ENCODE measurements around the gene MICAL3.

The MICAL3 gene

DNA sequence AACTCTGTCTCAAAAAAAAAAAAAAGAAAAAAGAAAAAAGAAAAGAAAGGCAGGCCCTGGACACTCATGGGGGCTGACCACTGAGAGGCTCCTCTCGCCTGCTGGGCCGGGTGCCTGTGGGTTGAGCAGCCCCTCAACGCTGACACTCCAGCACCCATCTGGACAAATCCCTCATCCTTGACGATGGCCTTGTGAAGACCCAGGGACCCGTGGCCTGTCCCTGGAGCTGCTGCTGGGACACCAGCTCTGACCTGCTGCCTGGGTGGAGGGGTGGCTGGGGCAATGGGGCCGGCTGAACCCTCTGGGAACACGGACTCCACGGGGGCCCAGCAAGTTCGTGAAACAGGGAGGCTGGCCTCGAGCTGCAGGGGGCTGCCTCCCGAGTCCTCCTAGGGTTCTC lies 239.6 kb downstream of the MICAL3 start:
- no peak for ATAC-seq
- TF ChIP-seq TOX (CRISPR knock-in tag; IDR thresholded peaks at IDR 0.05; ENCODE audit: borderline replicate concordance) (no peak), BACH2 (CRISPR knock-in tag; IDR thresholded peaks at IDR 0.05; ENCODE audit: borderline replicate concordance) (no peak), CSDC2 (CRISPR knock-in tag; IDR thresholded peaks at IDR 0.05) (no peak), ZC3H10 (CRISPR knock-in tag; IDR thresholded peaks at IDR 0.05) (no peak), RARB (CRISPR knock-in tag; IDR thresholded peaks at IDR 0.05) (no peak), ISL1 (CRISPR knock-in tag; IDR thresholded peaks at IDR 0.05) (no peak), OSR1 (CRISPR knock-in tag; IDR thresholded peaks at IDR 0.05) (no peak), TCF4 (CRISPR knock-in tag; IDR thresholded peaks at IDR 0.05; ENCODE audit: borderline replicate concordance) (no peak), ZNF8 (CRISPR knock-in tag; IDR thresholded peaks at IDR 0.05) (no peak), ZFP30 (CRISPR knock-in tag; IDR thresholded peaks at IDR 0.05) (no peak), GLIS3 (CRISPR knock-in tag; IDR thresholded peaks at IDR 0.05) (no peak), ESRRG (CRISPR knock-in tag; IDR thresholded peaks at IDR 0.05) (no peak), ZNF70 (CRISPR knock-in tag; IDR thresholded peaks at IDR 0.05) (no peak), ZFP3 (CRISPR knock-in tag; IDR thresholded peaks at IDR 0.05) (no peak)
- TF ChIP-seq, protein P1, sequence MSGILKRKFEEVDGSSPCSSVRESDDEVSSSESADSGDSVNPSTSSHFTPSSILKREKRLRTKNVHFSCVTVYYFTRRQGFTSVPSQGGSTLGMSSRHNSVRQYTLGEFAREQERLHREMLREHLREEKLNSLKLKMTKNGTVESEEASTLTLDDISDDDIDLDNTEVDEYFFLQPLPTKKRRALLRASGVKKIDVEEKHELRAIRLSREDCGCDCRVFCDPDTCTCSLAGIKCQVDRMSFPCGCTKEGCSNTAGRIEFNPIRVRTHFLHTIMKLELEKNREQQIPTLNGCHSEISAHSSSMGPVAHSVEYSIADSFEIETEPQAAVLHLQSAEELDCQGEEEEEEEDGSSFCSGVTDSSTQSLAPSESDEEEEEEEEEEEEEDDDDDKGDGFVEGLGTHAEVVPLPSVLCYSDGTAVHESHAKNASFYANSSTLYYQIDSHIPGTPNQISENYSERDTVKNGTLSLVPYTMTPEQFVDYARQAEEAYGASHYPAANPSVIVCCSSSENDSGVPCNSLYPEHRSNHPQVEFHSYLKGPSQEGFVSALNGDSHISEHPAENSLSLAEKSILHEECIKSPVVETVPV (CRISPR knock-in tag; IDR thresholded peaks at IDR 0.05): no peak
- TF ChIP-seq, protein P2, sequence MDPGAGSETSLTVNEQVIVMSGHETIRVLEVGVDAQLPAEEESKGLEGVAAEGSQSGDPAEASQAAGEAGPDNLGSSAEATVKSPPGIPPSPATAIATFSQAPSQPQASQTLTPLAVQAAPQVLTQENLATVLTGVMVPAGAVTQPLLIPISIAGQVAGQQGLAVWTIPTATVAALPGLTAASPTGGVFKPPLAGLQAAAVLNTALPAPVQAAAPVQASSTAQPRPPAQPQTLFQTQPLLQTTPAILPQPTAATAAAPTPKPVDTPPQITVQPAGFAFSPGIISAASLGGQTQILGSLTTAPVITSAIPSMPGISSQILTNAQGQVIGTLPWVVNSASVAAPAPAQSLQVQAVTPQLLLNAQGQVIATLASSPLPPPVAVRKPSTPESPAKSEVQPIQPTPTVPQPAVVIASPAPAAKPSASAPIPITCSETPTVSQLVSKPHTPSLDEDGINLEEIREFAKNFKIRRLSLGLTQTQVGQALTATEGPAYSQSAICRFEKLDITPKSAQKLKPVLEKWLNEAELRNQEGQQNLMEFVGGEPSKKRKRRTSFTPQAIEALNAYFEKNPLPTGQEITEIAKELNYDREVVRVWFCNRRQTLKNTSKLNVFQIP (CRISPR knock-in tag; IDR thresholded peaks at IDR 0.05; ENCODE audit: borderline replicate concordance, low read depth): no peak
- TF ChIP-seq, protein P3, sequence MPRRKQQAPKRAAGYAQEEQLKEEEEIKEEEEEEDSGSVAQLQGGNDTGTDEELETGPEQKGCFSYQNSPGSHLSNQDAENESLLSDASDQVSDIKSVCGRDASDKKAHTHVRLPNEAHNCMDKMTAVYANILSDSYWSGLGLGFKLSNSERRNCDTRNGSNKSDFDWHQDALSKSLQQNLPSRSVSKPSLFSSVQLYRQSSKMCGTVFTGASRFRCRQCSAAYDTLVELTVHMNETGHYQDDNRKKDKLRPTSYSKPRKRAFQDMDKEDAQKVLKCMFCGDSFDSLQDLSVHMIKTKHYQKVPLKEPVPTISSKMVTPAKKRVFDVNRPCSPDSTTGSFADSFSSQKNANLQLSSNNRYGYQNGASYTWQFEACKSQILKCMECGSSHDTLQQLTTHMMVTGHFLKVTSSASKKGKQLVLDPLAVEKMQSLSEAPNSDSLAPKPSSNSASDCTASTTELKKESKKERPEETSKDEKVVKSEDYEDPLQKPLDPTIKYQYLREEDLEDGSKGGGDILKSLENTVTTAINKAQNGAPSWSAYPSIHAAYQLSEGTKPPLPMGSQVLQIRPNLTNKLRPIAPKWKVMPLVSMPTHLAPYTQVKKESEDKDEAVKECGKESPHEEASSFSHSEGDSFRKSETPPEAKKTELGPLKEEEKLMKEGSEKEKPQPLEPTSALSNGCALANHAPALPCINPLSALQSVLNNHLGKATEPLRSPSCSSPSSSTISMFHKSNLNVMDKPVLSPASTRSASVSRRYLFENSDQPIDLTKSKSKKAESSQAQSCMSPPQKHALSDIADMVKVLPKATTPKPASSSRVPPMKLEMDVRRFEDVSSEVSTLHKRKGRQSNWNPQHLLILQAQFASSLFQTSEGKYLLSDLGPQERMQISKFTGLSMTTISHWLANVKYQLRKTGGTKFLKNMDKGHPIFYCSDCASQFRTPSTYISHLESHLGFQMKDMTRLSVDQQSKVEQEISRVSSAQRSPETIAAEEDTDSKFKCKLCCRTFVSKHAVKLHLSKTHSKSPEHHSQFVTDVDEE (CRISPR knock-in tag; IDR thresholded peaks at IDR 0.05): no peak
- TF ChIP-seq, protein P4, sequence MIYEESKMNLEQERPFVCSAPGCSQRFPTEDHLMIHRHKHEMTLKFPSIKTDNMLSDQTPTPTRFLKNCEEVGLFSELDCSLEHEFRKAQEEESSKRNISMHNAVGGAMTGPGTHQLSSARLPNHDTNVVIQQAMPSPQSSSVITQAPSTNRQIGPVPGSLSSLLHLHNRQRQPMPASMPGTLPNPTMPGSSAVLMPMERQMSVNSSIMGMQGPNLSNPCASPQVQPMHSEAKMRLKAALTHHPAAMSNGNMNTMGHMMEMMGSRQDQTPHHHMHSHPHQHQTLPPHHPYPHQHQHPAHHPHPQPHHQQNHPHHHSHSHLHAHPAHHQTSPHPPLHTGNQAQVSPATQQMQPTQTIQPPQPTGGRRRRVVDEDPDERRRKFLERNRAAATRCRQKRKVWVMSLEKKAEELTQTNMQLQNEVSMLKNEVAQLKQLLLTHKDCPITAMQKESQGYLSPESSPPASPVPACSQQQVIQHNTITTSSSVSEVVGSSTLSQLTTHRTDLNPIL (CRISPR knock-in tag; IDR thresholded peaks at IDR 0.05; ENCODE audit: low read depth): no peak
- TF ChIP-seq, protein P5, sequence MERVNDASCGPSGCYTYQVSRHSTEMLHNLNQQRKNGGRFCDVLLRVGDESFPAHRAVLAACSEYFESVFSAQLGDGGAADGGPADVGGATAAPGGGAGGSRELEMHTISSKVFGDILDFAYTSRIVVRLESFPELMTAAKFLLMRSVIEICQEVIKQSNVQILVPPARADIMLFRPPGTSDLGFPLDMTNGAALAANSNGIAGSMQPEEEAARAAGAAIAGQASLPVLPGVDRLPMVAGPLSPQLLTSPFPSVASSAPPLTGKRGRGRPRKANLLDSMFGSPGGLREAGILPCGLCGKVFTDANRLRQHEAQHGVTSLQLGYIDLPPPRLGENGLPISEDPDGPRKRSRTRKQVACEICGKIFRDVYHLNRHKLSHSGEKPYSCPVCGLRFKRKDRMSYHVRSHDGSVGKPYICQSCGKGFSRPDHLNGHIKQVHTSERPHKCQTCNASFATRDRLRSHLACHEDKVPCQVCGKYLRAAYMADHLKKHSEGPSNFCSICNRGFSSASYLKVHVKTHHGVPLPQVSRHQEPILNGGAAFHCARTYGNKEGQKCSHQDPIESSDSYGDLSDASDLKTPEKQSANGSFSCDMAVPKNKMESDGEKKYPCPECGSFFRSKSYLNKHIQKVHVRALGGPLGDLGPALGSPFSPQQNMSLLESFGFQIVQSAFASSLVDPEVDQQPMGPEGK (CRISPR knock-in tag; IDR thresholded peaks at IDR 0.05; ENCODE audit: borderline replicate concordance): no peak

DNA sequence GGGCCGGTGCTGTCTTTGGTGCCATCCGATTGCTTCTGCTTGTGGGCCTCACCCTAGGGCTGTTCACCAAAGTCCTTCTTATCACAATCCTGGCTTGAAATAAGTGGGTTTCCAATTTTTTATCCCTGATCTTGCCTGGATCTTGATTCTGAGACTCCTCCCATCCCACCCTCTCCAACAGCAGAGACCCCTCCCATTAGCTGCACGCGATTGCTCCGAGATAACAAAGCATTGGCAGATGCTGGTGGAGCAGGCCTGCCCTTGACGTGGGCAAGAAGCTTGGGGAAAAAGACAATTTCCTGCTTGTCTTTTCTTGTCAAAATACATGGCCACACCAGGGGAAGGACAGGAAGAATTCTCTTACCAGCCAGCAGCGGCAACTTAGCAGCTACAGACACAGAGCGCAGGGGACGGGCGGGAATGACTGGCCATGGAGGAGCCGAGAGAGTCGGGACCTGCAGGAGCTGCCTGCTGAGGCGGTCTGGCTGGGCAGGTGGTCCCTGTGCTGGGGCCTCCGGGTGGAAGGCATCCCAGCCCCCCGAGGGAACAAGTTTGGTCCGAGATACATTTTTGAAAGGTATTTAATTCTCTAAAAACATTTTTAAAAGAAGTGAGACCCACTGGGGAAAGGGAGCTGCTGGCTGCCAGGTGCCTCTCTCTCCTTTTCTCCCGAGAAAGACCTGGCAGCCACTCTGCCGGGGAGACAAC lies 240.4 kb downstream of the MICAL3 start:
- no peak for ATAC-seq
- TF ChIP-seq PPARA (CRISPR knock-in tag; IDR thresholded peaks at IDR 0.05; ENCODE audit: borderline replicate concordance): no peak
- TF ChIP-seq ESRRG (CRISPR knock-in tag; IDR thresholded peaks at IDR 0.05): no peak
- no peak for TF ChIP-seq TCF4 (CRISPR knock-in tag; IDR thresholded peaks at IDR 0.05; ENCODE audit: borderline replicate concordance)
- TF ChIP-seq, protein P3 (CRISPR knock-in tag; IDR thresholded peaks at IDR 0.05): no peak
- TF ChIP-seq, protein P1 (CRISPR knock-in tag; IDR thresholded peaks at IDR 0.05): no peak
- TF ChIP-seq OSR1 (CRISPR knock-in tag; IDR thresholded peaks at IDR 0.05): no peak
- TF ChIP-seq, protein P5 (CRISPR knock-in tag; IDR thresholded peaks at IDR 0.05; ENCODE audit: borderline replicate concordance): no peak
- TF ChIP-seq, protein P2 (CRISPR knock-in tag; IDR thresholded peaks at IDR 0.05; ENCODE audit: borderline replicate concordance, low read depth): no peak
- TF ChIP-seq RARB (CRISPR knock-in tag; IDR thresholded peaks at IDR 0.05): no peak
- no peak for TF ChIP-seq SNAI2 (CRISPR knock-in tag; IDR thresholded peaks at IDR 0.05)
